GM12875 (cell line): ENCODE results near the gene RPS6KA4.

ENCODE experiments used
- H3K4me3 ChIP-seq: one replicate; pipeline ENCODE4 v1.5.1; 2011; ENCODE audit warnings: low read depth, low read length, control low read depth
- CTCF ChIP-seq: IDR thresholded peaks from 2 replicates; pipeline ENCODE4 v1.5.1; 2011; ENCODE audit warnings: low read depth, mild to moderate bottlenecking, control low read depth, inconsistent platforms, low read length, moderate library complexity, borderline replicate concordance; ENCODE audit not compliant: insufficient read depth

RPS6KA4 gene

GRCh38 chr11:64390558-64390957, 31.6 kb downstream of the RPS6KA4 start:
- no peak overlapping the region for H3K4me3 ChIP-seq
- no peak for TF ChIP-seq CTCF

- no peak for TF ChIP-seq CTCF
- H3K4me3 ChIP-seq = no peak overlapping the region
These were observed 32.9 kb downstream of the RPS6KA4 start for GRCh38 chr11:64391839-64392238.

GRCh38 chr11:64395545-64396078, 36.6 kb downstream of the RPS6KA4 start:
- no peak overlapping the region for H3K4me3 ChIP-seq
- no peak for TF ChIP-seq CTCF

GRCh38 chr11:64396079-64396591, 37.2 kb downstream of the RPS6KA4 start:
- TF ChIP-seq CTCF = no peak
- no peak overlapping the region for H3K4me3 ChIP-seq

- TF ChIP-seq CTCF = no peak
- no peak overlapping the region for H3K4me3 ChIP-seq
These were observed 41.1 kb downstream of the RPS6KA4 start for GRCh38 chr11:64400102-64400501.

GRCh38 chr11:64400667-64401066, 41.7 kb downstream of the RPS6KA4 start:
- TF ChIP-seq CTCF = no peak
- no peak overlapping the region for H3K4me3 ChIP-seq

GRCh38 chr11:64401775-64402174, 42.8 kb downstream of the RPS6KA4 start:
- H3K4me3 ChIP-seq = no peak overlapping the region
- TF ChIP-seq CTCF = no peak
